Measurements from ENCODE around the gene ADGRD2.

Gene ADGRD2

GRCh38 chr9:124456341-124457078 is 6.3 kb downstream of the ADGRD2 start:
- no peak for DNase-seq (ENCODE audit: low read depth, low spot score)

- no peak for DNase-seq (ENCODE audit: low read depth, low spot score)
These were observed 7.0 kb downstream of the ADGRD2 start for GRCh38 chr9:124457079-124457886.

- no peak for DNase-seq (ENCODE audit: low read depth, low spot score)
These were observed 7.7 kb downstream of the ADGRD2 start for GRCh38 chr9:124457887-124458431.

- no peak for DNase-seq (ENCODE audit: low read depth, low spot score)
These were observed 8.2 kb downstream of the ADGRD2 start for GRCh38 chr9:124458441-124458840.

GRCh38 chr9:124462739-124463138 is 12.5 kb downstream of the ADGRD2 start:
- DNase-seq (ENCODE audit: low read depth, low spot score), result no peak

- no peak for DNase-seq (ENCODE audit: low read depth, low spot score)
These were observed 15.5 kb downstream of the ADGRD2 start for GRCh38 chr9:124465736-124466135.

GRCh38 chr9:124467410-124468060 is 17.3 kb downstream of the ADGRD2 start:
- no peak for DNase-seq (ENCODE audit: low read depth, low spot score)

- DNase-seq (ENCODE audit: low read depth, low spot score), result no peak
These were observed 17.9 kb downstream of the ADGRD2 start for GRCh38 chr9:124468061-124468740.

- DNase-seq (ENCODE audit: low read depth, low spot score), result no peak
These were observed 19.0 kb downstream of the ADGRD2 start for GRCh38 chr9:124469011-124469832.

GRCh38 chr9:124470306-124470705 is 20.1 kb downstream of the ADGRD2 start:
- DNase-seq (ENCODE audit: low read depth, low spot score), result no peak

GRCh38 chr9:124470726-124471125 is 20.5 kb downstream of the ADGRD2 start:
- DNase-seq (ENCODE audit: low read depth, low spot score), result no peak

- DNase-seq (ENCODE audit: low read depth, low spot score), result no peak
These were observed 21.5 kb downstream of the ADGRD2 start for GRCh38 chr9:124471761-124472160.

- DNase-seq (ENCODE audit: low read depth, low spot score), result no peak
These were observed 22.5 kb downstream of the ADGRD2 start for GRCh38 chr9:124472770-124473169.

GRCh38 chr9:124473310-124473709 is 23.1 kb downstream of the ADGRD2 start:
- DNase-seq (ENCODE audit: low read depth, low spot score), result no peak

GRCh38 chr9:124474151-124474550 is 23.9 kb downstream of the ADGRD2 start:
- no peak for DNase-seq (ENCODE audit: low read depth, low spot score)

GRCh38 chr9:124475158-124475867 is 25.1 kb downstream of the ADGRD2 start:
- DNase-seq (ENCODE audit: low read depth, low spot score), result no peak

- DNase-seq (ENCODE audit: low read depth, low spot score), result no peak
These were observed 25.8 kb downstream of the ADGRD2 start for GRCh38 chr9:124475868-124476690.

GRCh38 chr9:124477211-124477647 is 27.0 kb downstream of the ADGRD2 start:
- no peak for DNase-seq (ENCODE audit: low read depth, low spot score)

GRCh38 chr9:124477648-124478285 is 27.5 kb downstream of the ADGRD2 start:
- DNase-seq (ENCODE audit: low read depth, low spot score), result no peak

All from brain pericyte (primary cell).